HG03135 (cell line): ENCODE measurements around the gene CABP4.

Source experiments
- ATAC-seq: cut with Tn5 transposase; IDR thresholded peaks from one replicate; pipeline ENCODE4 v1.9.1; 2021; ENCODE audit warnings: mild to moderate bottlenecking, moderate library complexity; ENCODE audit not compliant: unreplicated experiment

Gene CABP4

DNA sequence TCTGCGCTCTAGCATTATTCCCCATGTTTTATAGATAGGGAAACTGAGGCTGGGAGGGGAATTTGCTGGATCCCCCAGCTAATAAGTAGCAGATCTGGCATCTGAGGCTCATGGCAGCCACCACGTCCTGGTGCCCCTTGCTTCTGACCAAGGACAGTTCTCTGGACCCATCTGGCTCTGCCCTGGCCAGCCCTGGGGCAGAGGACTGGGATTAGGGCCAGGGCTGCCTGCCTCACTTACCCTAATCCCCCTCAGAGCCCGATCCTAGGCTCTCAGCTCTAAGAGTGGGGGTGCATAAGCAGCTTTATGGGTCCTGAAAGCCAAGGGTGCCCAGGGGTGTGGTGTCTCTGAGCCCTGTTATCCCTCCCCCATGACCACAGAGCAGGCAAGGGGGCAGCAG is at the start of gene CABP4:
Gene CABP4, plus strand, starts transcription at position 301 of the 400 bp plus-strand sequence. Its CDS starts 70 bp downstream, at position 371.
- ATAC-seq: no peak

DNA sequence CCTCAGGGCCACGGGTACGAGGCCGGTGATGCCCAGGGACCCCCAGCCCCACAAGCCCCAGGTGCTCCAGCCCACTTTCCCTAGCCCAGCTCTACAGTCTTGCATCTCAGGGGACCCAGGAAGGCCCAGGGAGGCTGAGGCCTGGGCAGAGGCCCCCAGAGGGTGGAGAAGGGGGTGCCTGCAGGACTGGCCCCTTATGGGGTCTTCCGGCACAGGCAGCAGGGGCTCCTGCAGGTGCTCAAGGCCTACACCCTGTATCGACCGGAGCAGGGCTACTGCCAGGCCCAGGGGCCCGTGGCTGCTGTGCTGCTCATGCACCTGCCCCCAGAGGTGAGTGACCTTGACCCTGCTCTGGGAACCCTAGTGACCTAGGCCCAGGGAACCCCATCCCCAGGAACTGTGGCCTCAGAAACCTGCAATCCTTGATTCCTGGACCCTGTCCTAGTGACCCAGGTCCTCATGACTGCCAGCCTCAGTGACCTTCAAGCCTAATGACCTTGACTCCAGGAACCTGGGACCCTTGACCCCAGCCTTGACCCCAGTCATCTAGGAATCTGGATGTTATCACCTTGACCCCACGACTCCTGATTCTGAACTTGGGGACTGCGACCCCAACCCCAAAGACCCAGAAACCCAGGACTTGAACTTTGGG is 49.3 kb upstream of the CABP4 start:
- no peak for ATAC-seq

DNA sequence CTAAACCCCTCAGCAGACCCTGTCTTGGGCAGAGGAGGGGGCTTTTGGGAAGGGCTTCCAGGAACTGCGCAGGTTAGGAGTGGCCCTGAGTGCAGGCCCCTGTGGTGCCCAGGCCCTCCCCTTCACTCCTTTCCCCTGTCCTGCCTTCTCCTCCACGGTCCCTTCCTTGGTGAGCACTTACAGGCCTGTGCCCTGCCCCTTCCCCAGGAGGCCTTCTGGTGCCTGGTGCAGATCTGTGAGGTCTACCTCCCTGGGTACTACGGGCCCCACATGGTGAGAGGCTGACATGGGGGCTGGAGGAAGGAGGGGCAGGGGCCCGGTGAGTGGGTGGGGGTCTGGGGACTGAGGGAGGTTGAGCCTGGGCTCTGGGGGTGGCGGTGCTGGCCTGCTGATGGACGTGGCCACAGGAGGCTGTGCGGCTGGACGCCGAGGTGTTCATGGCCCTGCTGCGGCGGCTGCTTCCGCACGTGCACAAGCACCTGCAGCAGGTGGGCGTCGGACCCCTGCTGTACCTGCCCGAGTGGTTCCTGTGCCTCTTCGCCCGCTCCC is 48.7 kb upstream of the CABP4 start:
- no peak for ATAC-seq

DNA sequence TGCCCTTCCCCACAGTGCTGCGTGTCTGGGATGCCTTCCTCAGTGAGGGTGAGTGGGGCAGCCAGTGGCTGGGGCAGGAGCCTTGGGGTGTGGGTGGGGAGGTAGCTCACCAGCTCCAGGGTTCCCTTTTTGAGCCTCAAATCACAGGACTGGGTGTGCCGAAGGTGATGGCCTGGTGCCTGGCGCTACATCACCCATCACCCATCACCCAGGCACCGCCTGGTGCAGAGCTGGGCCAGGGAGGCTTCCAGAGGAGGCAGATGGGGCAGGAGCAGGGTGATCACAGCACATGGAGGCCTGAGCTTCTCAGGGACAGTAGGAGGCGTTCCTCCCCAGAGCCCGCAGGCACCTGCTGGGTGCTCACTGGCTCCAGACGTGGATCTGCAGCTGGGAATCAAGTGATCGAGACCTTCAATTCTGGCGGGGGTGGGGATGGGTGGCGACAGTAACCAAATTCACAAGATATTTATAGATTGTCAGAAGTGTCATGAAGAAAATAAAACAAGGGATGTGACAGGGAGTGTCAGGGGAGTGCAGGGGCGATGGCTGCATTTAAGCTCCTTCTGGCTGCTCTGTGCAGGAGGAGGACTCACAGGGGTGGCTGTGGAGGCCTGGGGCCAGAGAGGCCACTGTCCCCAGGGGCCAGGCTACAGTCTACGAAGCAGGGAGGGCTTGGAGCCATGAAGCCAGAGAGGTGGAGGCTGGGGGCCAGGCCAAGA is 48.0 kb upstream of the CABP4 start:
- ATAC-seq: no peak

DNA sequence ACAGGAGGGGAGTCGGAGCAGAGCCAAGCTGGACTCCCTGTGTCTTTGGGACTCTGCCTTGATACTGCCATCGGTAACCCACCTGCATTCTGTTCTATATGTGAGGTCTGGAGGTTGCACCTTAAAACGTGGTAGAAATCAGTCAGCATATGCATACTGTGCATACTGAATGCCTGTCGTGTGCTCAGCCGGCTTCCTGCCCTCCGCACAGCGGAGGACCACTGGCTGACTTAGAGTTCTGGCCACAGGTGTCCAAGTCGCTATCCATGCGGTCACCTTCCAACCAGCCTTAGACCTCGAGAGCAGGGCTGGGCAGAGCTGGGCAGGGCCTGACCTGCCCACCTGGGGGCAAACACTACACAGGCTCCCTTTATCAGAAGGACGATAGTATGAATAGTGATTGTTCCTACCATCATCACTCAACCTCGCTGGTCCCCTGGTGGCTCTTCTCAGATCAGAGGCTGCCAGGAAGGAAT is 47.4 kb upstream of the CABP4 start:
- ATAC-seq: no peak

DNA sequence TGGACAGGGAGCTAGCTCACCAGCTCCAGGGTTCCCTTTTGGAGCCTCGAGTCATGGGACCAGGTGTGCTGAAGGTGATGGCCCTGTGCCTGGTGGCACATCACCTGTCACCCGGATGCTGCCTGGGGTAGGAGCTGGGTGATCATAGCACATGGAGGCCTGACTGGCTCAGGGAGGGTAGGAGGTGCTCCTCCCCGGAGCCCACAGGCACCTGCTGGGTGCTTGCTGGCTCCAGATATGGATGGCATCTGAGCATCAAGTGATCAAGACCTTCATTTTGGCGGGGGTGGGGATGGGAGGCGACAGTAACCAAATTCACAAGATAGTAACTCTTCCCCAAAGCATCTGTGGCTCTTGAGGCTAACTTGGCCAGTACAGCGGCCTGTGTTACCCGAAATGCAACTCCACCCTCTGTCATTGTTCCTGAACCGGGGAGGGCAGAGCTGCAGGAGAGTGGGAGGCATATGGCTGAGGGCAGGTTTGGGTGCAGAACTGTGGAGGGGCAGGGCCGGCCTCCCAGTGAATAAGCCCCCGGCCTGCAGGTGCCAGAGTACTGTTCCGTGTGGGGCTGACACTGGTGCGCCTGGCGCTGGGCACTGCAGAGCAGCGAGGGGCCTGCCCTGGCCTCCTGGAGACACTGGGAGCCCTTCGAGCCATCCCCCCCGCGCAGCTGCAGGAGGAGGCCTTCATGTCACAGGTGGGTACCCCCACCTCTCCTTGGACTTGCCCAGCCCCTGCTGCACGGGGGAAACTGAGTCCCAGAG is 46.5 kb upstream of the CABP4 start:
- no peak for ATAC-seq

DNA sequence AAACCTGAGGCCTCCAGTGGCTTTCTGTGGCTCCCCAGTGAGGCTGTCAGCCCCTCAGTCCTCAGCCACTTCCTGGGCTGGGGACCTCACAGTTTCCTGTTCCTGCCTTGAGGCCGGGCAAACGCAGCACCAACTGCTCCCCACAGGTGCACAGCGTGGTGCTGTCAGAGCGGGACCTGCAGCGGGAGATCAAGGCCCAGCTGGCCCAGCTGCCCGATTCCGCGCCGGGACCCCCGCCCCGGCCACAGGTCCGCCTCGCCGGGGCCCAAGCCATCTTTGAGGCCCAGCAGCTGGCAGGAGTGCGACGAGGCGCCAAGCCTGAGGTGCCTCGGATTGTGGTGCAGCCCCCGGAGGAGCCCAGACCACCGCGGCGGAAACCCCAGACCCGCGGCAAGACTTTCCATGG is 45.9 kb upstream of the CABP4 start:
- peak; percentile 47 for ATAC-seq

DNA sequence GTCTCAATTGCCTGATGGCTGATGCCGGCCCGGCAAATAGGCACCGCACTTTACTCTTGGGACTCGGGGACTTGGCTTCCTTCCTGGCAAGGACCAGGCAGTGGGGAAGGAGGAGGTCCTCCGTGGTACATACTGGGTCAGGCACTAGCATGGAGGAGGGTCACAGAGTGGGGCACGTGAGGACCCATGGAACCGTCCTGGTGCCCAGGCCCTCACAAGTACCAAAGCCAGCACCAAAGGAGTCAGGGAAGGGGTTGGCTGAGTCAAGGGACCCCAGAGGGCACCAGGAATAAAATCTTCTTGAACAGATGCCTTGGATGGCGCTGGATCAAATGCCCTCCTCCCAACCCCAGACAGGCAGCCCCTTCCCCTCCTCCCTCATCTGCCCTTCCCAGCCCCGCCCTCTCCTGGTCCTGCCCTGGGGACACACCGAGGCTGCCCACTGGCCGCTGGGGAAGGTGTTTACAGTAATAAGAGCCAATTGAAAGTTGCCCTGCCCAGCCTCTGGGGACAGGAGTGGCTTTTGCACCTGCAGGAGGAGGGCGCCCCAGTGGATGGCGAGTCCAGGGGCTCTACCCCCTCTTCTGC is 45.3 kb upstream of the CABP4 start:
- no peak for ATAC-seq

DNA sequence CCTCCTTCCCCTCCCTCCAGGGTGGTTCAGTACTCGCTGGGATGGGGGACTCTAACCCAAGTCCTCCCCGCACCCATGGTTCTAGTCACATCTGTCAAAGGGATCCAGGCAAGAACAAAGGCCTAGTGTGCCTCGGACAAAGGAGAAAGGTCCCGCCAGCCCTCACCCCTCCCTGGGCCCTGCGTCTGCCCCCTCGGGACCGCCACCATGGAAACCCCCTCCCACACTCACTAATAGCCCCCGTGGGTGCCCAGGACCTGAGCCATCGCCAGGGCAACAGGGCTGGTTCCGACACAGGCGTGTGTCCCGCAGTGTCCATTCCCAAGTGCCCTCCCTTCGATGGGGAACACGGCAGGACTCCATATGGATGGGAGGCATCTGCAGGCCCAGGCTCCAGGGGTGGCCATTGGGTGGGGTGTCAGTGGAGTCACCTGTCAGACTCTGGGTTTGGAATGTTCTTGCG is 44.8 kb upstream of the CABP4 start:
- no peak for ATAC-seq

DNA sequence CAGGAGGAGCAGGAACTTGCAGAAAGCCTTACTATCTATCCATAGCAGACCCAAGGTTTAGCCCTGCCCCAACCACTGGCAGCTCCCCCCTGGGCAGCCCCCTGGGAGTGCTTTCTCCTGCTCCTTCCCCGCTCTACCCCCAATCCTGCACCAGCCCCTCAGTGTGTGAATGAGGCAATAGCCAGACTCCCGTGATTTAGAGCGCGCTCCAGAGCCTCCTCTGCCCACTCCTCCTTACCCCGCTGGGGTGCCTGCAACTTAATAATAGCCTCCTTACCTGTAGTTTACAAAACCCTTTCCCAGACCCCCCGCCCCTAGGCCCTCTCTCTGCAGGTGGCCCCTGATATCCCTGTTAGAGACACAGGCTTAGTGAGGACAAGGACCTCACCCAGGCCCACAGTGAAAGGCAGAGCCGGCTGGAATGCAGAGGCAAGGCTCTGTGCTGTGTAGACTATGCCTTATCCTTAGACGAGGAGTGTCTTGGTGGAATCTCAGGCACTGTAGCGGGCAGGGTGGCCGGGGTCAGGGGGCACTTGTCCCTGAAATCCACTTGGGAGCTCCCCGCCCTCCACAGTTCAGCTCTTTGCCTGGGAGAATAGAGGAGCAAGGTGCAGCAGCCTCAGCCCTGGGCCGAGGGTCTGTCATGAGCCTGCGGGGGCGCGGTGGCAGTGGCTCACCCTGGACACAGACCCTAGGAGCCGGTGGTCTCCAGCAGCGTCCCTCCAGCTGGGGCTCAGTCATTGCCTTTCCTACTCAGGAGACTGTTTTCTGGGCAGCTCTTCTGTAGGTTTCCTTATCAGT is 44.0 kb upstream of the CABP4 start:
- no peak for ATAC-seq

DNA sequence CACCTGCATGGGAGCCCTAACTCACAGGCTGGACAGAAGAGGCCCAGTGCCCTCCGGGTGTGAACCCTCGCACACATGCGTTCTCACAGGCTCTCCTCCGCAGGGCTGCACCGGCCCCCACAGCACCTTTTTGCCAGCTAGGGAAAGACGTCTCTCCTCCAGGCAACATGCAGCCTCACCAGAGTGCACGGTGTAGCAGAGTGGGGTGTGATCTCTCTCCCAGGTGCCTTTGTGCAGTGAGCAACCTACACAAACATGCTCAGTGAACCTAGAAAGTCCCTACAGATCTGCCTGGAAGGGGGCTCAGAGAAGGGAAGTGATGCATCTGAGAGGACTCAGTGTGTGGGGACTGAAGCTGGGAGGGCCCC is 43.4 kb upstream of the CABP4 start:
- no peak for ATAC-seq

DNA sequence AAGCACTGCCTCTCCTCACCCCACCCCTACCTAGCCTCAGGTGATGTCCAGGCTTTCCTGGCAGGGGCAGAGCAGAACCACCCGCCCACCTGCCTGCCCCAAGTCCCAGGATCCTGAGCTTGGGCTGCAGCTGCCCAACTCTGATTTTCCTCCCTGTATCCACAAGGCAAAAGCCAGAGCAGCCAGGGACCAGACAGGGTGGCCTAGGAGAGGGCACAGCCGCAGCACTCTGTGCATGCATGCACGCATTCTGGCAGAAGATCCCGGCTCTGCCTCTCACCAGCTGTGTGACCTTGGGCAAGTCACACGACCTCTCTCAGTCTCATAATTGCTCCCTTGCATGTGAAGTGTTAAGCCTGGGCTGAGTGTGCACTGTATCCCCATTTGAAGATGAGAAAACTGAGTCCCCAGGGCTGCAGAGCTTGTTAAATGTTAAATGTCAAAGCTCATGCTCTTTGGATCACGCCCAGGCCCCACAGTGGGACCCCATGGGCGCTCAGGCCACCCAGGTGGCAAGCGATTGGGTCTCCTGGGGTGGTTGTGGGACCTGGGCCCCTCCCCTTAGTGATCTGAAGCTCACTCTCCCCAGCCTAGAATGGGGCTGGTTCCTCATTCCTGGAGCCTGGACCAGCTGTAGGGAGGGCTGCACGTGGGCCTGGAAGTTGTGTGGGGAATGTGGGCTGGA is 42.5 kb upstream of the CABP4 start:
- ATAC-seq: no peak

DNA sequence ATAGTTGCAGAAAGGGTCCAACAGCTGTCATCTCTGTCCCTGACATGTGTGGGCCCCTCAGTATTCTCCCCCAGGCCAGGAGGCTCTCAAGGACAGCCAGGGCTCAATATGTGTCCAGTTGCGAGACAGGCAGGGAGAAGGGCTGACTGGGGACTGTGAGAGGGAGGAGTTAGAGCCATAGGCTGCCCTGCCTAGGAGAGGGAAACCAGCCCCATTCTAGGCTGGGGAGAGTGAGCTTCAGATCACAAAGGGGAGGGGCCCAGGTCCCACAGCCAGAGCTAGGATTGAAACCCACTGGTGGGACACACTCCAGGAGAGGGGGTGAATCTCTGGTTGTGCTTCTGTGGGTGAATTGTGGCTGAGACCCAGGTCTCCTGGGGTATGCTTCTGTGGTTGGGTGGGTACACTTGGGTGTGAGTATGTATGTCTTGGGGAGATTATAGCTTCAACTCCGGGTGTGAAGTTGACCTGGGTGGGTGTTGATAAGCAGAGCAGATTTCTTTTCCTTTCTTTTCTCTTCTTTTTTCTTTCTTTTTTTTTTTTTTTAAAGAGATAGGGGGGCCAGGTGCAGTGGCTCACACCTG is 41.8 kb upstream of the CABP4 start:
- no peak for ATAC-seq

DNA sequence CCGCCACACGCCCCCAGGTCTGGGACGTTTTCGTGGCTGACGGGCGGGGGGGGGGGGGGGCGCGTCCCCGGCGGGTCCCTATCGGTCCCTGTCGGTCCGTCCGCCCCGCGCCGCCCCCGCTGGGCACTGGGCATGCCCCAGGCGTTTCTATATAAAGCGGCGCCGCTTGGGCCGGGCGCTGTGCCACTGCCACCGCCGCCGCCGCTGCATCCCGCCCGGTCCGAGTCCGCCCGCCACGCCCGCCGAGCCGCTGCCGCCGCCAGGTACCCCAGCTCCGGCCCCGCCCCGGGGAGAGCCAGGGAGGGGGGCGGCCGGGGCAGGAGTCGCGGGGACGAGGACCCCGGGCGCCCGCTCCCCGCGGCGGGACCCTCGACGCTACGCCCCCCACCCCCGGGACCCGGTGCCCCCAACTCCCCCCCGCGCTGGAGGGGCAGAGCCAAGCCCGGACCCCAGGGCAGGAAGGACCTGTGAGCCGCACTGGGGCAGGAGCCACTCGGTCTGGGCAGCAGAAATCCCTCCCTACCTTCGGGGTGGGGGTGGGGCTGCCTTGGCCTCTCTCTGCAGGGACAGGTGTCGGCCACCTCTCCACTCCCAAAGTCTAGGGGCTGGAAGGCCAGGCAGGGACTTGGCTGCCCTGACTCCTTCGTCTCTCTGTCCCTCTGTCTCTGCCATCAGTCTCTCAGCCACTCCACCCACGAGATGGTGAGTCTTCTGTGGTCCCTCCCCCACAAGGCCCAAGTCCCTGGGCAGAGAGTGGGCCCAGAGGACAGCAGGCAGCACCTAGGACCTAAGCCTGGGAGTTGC is 39.5 kb upstream of the CABP4 start, which contains the start of gene CARNS1:
Gene CARNS1, plus strand, starts transcription at position 178 of the 804 bp plus-strand sequence. Its CDS starts 522 bp downstream, at position 700.
- ATAC-seq: no peak

DNA sequence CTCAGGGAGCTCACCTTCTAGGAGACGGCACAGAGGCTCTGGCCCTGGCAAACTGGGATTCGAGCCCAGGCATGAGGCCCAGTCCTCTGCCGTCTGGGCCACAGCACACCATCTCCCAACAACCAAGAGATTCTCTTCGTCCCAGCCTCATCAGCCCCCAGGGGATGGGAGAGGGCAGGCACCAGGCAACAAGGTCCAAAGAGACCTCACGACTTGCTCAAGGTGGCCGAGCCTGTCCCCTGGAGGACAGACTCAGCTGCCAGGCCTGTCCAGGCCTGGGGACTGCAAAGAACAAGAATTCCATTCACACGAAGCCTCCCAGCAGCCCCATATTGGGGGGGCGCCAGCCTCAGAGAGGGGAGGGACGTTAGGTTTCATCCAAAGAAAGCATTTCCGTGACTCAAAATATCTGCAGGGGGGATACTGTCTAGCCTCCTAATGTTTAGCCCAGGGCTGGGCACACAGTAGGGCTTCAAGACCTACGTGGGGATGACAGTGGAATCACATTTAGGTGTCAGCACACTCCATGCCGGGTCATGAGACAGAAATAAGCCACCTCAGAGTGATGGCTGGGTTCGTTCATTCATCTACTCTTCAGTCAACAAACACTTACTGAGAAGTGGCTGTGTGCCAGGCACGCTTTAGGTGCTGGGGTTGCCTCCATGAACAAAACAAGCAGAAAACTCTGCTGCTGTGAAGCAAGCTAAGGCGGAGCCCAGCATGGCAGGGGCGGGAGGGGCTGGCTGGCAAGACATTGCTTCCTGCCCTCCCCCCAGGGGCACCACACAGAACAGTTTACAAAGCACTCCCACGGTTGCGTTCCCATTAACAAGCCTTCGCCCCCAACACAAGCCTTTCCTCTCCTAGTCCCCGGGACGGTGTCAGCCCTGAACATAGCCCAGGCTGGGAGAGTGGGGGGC is 38.5 kb upstream of the CABP4 start:
- ATAC-seq: no peak

DNA sequence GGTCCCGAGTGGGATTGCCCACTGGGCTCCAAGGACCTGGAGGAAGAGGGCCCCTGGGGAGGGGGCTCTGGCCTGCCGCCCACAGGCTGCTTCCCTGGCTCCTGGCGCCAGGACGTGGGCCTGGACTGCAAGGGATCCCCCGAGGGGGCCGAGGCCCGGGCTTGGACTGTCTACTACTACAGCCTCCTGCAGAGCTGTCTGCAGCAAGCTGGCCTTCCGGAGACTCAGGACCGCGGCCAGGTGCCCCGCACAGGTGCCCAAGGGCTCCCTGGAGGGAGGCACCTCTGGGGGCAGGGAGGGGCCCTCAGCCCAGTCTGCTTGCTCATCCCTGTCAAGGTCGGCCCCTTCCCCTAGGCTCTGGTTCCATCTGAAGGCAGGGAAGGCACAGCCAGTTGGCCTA is 37.7 kb upstream of the CABP4 start:
- ATAC-seq: no peak
